Vagina (tissue), 2 donors: Measurements from ENCODE around the gene DNAH14.

Experiments
- CTCF ChIP-seq, 3 experiments: fragments of 450-650 bp in 2 of 3; fragments of 200-600 bp in 1 of 3; sonication (generic) in 1 of 3; IDR thresholded peaks; one replicate each; pipeline ENCODE4 v1.5.1; 2017 to 2019; ENCODE audit warnings: antibody characterized with exemption in 3 of 3, mild to moderate bottlenecking in 2 of 3, moderate library complexity in 2 of 3
- POLR2A ChIP-seq, 2 donors: fragments of 450-650 bp; IDR thresholded peaks; one replicate each; pipeline ENCODE4 v1.6.1; 2017; ENCODE audit warnings: antibody characterized with exemption in 2 of 2, mild to moderate bottlenecking in 2 of 2, moderate library complexity in 2 of 2

- TF ChIP-seq POLR2A (IDR thresholded peaks at IDR 0.05) (no peak), CTCF (IDR thresholded peaks at IDR 0.05) (no peak)
Observed at GRCh38 chr1:225343618-225344017, 414.1 kb downstream of the DNAH14 start.
